IMR-90 (cell line): ENCODE measurements around the gene TPO. TPM values are rescaled to one million over a fixed set of nuclear protein-coding genes. Genes with fewer than 3 reads are reported as not detected.

Source experiments
- ATAC-seq: fragments of 200-7000 bp; cut with Tn5 transposase; 2 replicates; pipeline ENCODE4 v1.9.1; 2020; ENCODE audit warnings: low read depth, mild to moderate bottlenecking, moderate library complexity
- BruUV-seq: library from RNA; stranded (reverse); fragments of 400-500 nt; replicated peaks from 2 replicates; lab custom pipeline; 2021; lab: Mats Ljungman, UMichigan
- CTCF ChIA-PET: fragments of 300-600 bp; formaldehyde crosslinking; extraction: SDS; loops from one replicate; lab custom pipeline; 2021; ENCODE audit warnings: antibody characterized with exemption; lab: Yijun Ruan, JAX
- POLR2A ChIA-PET: fragments of 300-600 bp; sonication (Branson Sonifier 250); formaldehyde crosslinking; loops from one replicate; lab custom pipeline; 2022; ENCODE audit warnings: antibody characterized with exemption; ENCODE audit not compliant: unreplicated experiment; lab: Charles Lee
- DNase-seq: peaks from one replicate; pipeline ENCODE4 v3.0.0; 2013
- H2AFZ ChIP-seq: replicated peaks from 2 replicates; pipeline ENCODE3; 2013; ENCODE audit warnings: low read length, mild to moderate bottlenecking; ENCODE audit not compliant: poor library complexity
- H2AK5ac ChIP-seq: 2 replicates; pipeline ENCODE4 v1.6.1; 2013; ENCODE audit warnings: low read depth, low read length, inconsistent platforms
- H2AK9ac ChIP-seq: replicated peaks from 2 replicates; pipeline ENCODE3; 2013; ENCODE audit warnings: mild to moderate bottlenecking, low read depth, low read length, moderate library complexity; ENCODE audit not compliant: poor library complexity
- H2BK120ac ChIP-seq: 2 replicates; pipeline ENCODE4 v1.6.1; 2013; ENCODE audit warnings: low read depth, low read length, inconsistent platforms
- H2BK15ac ChIP-seq: 3 replicates; pipeline ENCODE4 v1.6.1; 2013; ENCODE audit warnings: low read depth, low read length, inconsistent platforms
- H2BK20ac ChIP-seq: 2 replicates; pipeline ENCODE4 v1.6.1; 2013; ENCODE audit warnings: low read depth, mild to moderate bottlenecking, inconsistent platforms, low read length, moderate library complexity
- H2BK5ac ChIP-seq: 2 replicates; pipeline ENCODE4 v1.6.1; 2013; ENCODE audit warnings: mild to moderate bottlenecking, low read depth, low read length, inconsistent platforms; ENCODE audit not compliant: poor library complexity, severe bottlenecking
- H3K14ac ChIP-seq: replicated peaks from 2 replicates; pipeline ENCODE4 v1.6.1; 2013; ENCODE audit warnings: low read depth, low read length, inconsistent platforms
- H3K18ac ChIP-seq: 2 replicates; pipeline ENCODE4 v1.6.1; 2013; ENCODE audit warnings: low read depth, low read length, control low read depth
- H3K23ac ChIP-seq: 2 replicates; pipeline ENCODE4 v1.6.1; 2013; ENCODE audit warnings: low read depth, low read length, inconsistent platforms
- H3K27ac ChIP-seq: 2 replicates; pipeline ENCODE4 v1.5.1; 2013; ENCODE audit warnings: mild to moderate bottlenecking, control low read depth, low read length; ENCODE audit not compliant: insufficient read depth
- H3K27me3 ChIP-seq: 2 replicates; pipeline ENCODE4 v1.6.1; 2013; ENCODE audit warnings: low read length; ENCODE audit not compliant: control insufficient read depth, insufficient read depth
- H3K36me3 ChIP-seq: 2 replicates; pipeline ENCODE4 v1.6.1; 2013; ENCODE audit warnings: low read length, mixed read lengths; ENCODE audit not compliant: control insufficient read depth, insufficient read depth
- H3K4ac ChIP-seq: 2 replicates; pipeline ENCODE4 v1.6.1; 2013; ENCODE audit warnings: low read depth, low read length, inconsistent platforms
- H3K4me1 ChIP-seq: 2 replicates; pipeline ENCODE4 v1.6.1; 2013; ENCODE audit warnings: low read length, mixed read lengths; ENCODE audit not compliant: control insufficient read depth, insufficient read depth
- H3K4me2 ChIP-seq: 2 replicates; pipeline ENCODE4 v1.6.1; 2013; ENCODE audit warnings: low read depth, mild to moderate bottlenecking, control low read depth, low read length, moderate library complexity
- H3K4me3 ChIP-seq: 2 replicates; pipeline ENCODE4 v1.5.1; 2013; ENCODE audit warnings: low read depth, mild to moderate bottlenecking, control low read depth, low read length, moderate library complexity; ENCODE audit not compliant: insufficient read depth
- H3K56ac ChIP-seq: 2 replicates; pipeline ENCODE4 v1.6.1; 2013; ENCODE audit warnings: low read length, inconsistent platforms; ENCODE audit not compliant: insufficient read depth; ENCODE audit errors: extremely low read depth
- H3K79me1 ChIP-seq, 2 experiments: 2 replicates each; pipeline ENCODE4 v1.6.1; 2013; ENCODE audit warnings: low read length in 2 of 2, inconsistent platforms in 1 of 2, low read depth in 1 of 2
- H3K9ac ChIP-seq: 2 replicates; pipeline ENCODE4 v1.6.1; 2013; ENCODE audit warnings: low read depth, low read length, control low read depth
- H3K9me1 ChIP-seq: 2 replicates; pipeline ENCODE4 v1.6.1; 2013; ENCODE audit warnings: low read length, inconsistent platforms; ENCODE audit not compliant: insufficient read depth
- H3K9me3 ChIP-seq: 2 replicates; pipeline ENCODE4 v1.6.1; 2013; ENCODE audit warnings: low read length; ENCODE audit not compliant: control insufficient read depth, insufficient read depth
- H4K20me1 ChIP-seq: 2 replicates; pipeline ENCODE4 v1.6.1; 2013; ENCODE audit warnings: low read length, inconsistent platforms; ENCODE audit not compliant: insufficient read depth
- H4K5ac ChIP-seq: 2 replicates; pipeline ENCODE4 v1.6.1; 2013; ENCODE audit warnings: mild to moderate bottlenecking, low read depth, low read length, control low read depth
- H4K8ac ChIP-seq, 2 experiments: 2 replicates each; pipeline ENCODE4 v1.6.1; 2013; ENCODE audit warnings: low read depth in 2 of 2, low read length in 2 of 2, control low read depth in 1 of 2, inconsistent platforms in 1 of 2
- H4K91ac ChIP-seq: 2 replicates; pipeline ENCODE4 v1.6.1; 2013; ENCODE audit warnings: low read depth, low read length, inconsistent platforms; ENCODE audit not compliant: insufficient read depth
- BHLHE40 ChIP-seq: fragments of 150-350 bp; IDR thresholded peaks from 2 replicates; pipeline ENCODE4 v1.6.1; 2016; ENCODE audit warnings: mild to moderate bottlenecking, low read depth, low read length
- CEBPB ChIP-seq: IDR thresholded peaks from 2 replicates; pipeline ENCODE4 v1.6.1; 2012; ENCODE audit warnings: low read depth, low read length, improper control_type of control experiment
- CHD1 ChIP-seq: IDR thresholded peaks from 2 replicates; pipeline ENCODE4 v1.6.1; 2012; ENCODE audit warnings: low read depth, low read length, improper control_type of control experiment
- FOS ChIP-seq: fragments of 150-350 bp; IDR thresholded peaks from 2 replicates; pipeline ENCODE4 v1.6.1; 2016; ENCODE audit warnings: low read depth, low read length
- MAFK ChIP-seq: IDR thresholded peaks from 2 replicates; pipeline ENCODE4 v1.6.1; 2012; ENCODE audit warnings: low read depth, low read length, improper control_type of control experiment
- MAZ ChIP-seq: IDR thresholded peaks from 2 replicates; pipeline ENCODE4 v1.6.1; 2012; ENCODE audit warnings: low read depth, mild to moderate bottlenecking, low read length, improper control_type of control experiment, moderate library complexity, borderline replicate concordance
- MXI1 ChIP-seq: IDR thresholded peaks from 2 replicates; pipeline ENCODE4 v1.6.1; 2012; ENCODE audit warnings: low read depth, mild to moderate bottlenecking, low read length, moderate library complexity, borderline replicate concordance
- NFE2L2 ChIP-seq: fragments of 150-350 bp; IDR thresholded peaks from 2 replicates; pipeline ENCODE4 v1.6.1; 2016; ENCODE audit warnings: low read depth, mild to moderate bottlenecking, low read length
- POLR2A ChIP-seq: IDR thresholded peaks from 2 replicates; pipeline ENCODE4 v1.6.1; 2012; ENCODE audit warnings: mild to moderate bottlenecking, low read depth, low read length
- RAD21 ChIP-seq: IDR thresholded peaks from 2 replicates; pipeline ENCODE4 v1.6.1; 2012; ENCODE audit warnings: low read length, improper control_type of control experiment
- RCOR1 ChIP-seq: IDR thresholded peaks from 2 replicates; pipeline ENCODE4 v1.6.1; 2012; ENCODE audit warnings: mild to moderate bottlenecking, low read length, improper control_type of control experiment; ENCODE audit not compliant: insufficient replicate concordance
- RFX5 ChIP-seq: IDR thresholded peaks from 2 replicates; pipeline ENCODE4 v1.8.0; 2012; ENCODE audit warnings: low read depth, mild to moderate bottlenecking, low read length, moderate library complexity
- SMC3 ChIP-seq: fragments of 150-350 bp; IDR thresholded peaks from 2 replicates; pipeline ENCODE4 v1.6.1; 2016; ENCODE audit warnings: low read depth, mild to moderate bottlenecking, antibody characterized with exemption, low read length, moderate library complexity
- WGBS, 2 experiments: methylation state at CpG; one replicate each; pipeline versions ENCODE4 v1.1.5 to v1.1.7; 2013; ENCODE audit warnings: missing lambda C conversion rate in 2 of 2; ENCODE audit not compliant: insufficient read length in 1 of 2; ENCODE audit errors: extremely low coverage in 2 of 2; 5-methylcytosine and 5-hydroxymethylcytosine counted together
- dilution Hi-C: fragments of 300-500 bp; cut with HindIII; formaldehyde crosslinking; loops from one replicate; pipeline ENCODE4 v1.14.3; 2018; ENCODE audit warnings: low sequenced_read_pairs; ENCODE audit not compliant: unreplicated experiment
- in situ Hi-C: fragments of 300-500 bp; cut with MboI; formaldehyde crosslinking; loops from 3 replicates; pipeline ENCODE4 v1.14.3; 2019; ENCODE audit warnings: low sequenced_read_pairs, inconsistent platforms, mixed read lengths
- intact Hi-C: fragments of 100-400 bp; cut with micrococcal nuclease; formaldehyde crosslinking; loops from 2 replicates; pipeline ENCODE4 v1.10.0; 2022
- polyA plus RNA-seq, 3 experiments: library from polyadenylated mRNA; depleted of rRNA; stranded (reverse); fragments of >200 nt; gene quantifications; 2 replicates each; pipeline ENCODE4 v1.2.3, GENCODE V29; 2012; ENCODE audit warnings: low replicate concordance in 1 of 3
- total RNA-seq: library from RNA; depleted of rRNA; stranded (reverse); fragments of >200 nt; gene quantifications from 2 replicates; pipeline ENCODE4 v1.2.3, GENCODE V29; 2012
- TF ChIP-seq, protein P1 (sequence below): fragments of 150-350 bp; IDR thresholded peaks from 2 replicates; pipeline ENCODE4 v1.6.1; 2017; ENCODE audit warnings: mild to moderate bottlenecking, antibody characterized with exemption, low read length, low read depth
- TF ChIP-seq, protein P2 (sequence below): conservative IDR thresholded peaks from 2 replicates; pipeline ENCODE4 v1.5.1; 2012; ENCODE audit warnings: mild to moderate bottlenecking, low read depth, low read length, improper control_type of control experiment
- TF ChIP-seq, protein P3 (sequence below): fragments of 150-350 bp; IDR thresholded peaks from 2 replicates; pipeline ENCODE4 v1.6.1; 2016; ENCODE audit warnings: low read depth, mild to moderate bottlenecking, low read length, moderate library complexity, borderline replicate concordance

Gene TPO
- total and polyA plus RNA-seq, 2 of the 4 experiments (the other 2 are of a cell fraction), result not detected

DNA sequence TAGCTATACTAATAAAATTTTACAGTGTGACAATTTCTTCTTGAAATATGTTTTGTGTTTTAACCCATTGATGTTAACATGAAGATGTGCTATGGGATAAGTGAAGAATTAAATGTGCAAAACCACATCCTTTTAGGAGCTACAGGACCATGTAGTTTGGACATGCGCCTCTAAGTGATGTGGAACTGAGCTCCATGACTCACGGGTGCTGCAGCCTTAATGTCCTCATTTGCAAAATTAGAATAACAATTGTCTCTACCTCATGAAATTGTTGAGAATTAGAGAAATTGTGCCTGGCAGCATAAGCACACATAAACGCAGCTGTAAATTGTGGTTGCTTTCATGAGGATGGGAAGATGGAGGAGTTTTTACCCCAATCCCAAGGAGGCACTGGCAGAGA, 31.6 kb upstream of the TPO start:
- WGBS, 2 experiments, result no CpG with 5 or more reads among the region's 3 CpGs
- H3K27ac ChIP-seq, result no peak overlapping the region
- no peak overlapping the region for H4K8ac ChIP-seq
- dilution Hi-C loops, result no loop called here
- ChIA-PET CTCF (no interaction called here), POLR2A (no interaction called here)
- no peak overlapping the region for H2BK15ac ChIP-seq
- no peak overlapping the region for H3K4me2 ChIP-seq
- H3K9me1 ChIP-seq, result no peaks in the 10 kb centered on the region
- H3K56ac ChIP-seq, result no peak overlapping the region
- no peak overlapping the region for H3K4me3 ChIP-seq
- no peak overlapping the region for H3K4ac ChIP-seq
- H3K14ac ChIP-seq, result no peak overlapping the region
- intact Hi-C loops, result no loop called here
- no peak overlapping the region for H2AFZ ChIP-seq
- no peak overlapping the region for H3K18ac ChIP-seq
- no peak for ATAC-seq
- no peak for DNase-seq
- H3K4me1 ChIP-seq, result no peaks in the 10 kb centered on the region
- no peak overlapping the region for H2BK120ac ChIP-seq
- no peaks in the 10 kb centered on the region for H4K20me1 ChIP-seq
- H4K5ac ChIP-seq, result no peak overlapping the region
- H3K27me3 ChIP-seq, result no peaks in the 10 kb centered on the region
- no peak overlapping the region for H3K9ac ChIP-seq
- no peak overlapping the region for H4K91ac ChIP-seq
- H3K23ac ChIP-seq, result no peak overlapping the region
- no TSS peak for BruUV-seq
- H2AK5ac ChIP-seq, result no peak overlapping the region
- TF ChIP-seq, protein P1, sequence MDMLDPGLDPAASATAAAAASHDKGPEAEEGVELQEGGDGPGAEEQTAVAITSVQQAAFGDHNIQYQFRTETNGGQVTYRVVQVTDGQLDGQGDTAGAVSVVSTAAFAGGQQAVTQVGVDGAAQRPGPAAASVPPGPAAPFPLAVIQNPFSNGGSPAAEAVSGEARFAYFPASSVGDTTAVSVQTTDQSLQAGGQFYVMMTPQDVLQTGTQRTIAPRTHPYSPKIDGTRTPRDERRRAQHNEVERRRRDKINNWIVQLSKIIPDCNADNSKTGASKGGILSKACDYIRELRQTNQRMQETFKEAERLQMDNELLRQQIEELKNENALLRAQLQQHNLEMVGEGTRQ, result no peak
- TF ChIP-seq MAFK, result no peak
- TF ChIP-seq RCOR1, result no peak
- TF ChIP-seq NFE2L2, result no peak
- TF ChIP-seq, protein P2, sequence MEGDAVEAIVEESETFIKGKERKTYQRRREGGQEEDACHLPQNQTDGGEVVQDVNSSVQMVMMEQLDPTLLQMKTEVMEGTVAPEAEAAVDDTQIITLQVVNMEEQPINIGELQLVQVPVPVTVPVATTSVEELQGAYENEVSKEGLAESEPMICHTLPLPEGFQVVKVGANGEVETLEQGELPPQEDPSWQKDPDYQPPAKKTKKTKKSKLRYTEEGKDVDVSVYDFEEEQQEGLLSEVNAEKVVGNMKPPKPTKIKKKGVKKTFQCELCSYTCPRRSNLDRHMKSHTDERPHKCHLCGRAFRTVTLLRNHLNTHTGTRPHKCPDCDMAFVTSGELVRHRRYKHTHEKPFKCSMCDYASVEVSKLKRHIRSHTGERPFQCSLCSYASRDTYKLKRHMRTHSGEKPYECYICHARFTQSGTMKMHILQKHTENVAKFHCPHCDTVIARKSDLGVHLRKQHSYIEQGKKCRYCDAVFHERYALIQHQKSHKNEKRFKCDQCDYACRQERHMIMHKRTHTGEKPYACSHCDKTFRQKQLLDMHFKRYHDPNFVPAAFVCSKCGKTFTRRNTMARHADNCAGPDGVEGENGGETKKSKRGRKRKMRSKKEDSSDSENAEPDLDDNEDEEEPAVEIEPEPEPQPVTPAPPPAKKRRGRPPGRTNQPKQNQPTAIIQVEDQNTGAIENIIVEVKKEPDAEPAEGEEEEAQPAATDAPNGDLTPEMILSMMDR, result no peak
- no peak for TF ChIP-seq MAZ
- TF ChIP-seq CHD1, result no peak
- no peak for TF ChIP-seq RAD21
- no peak for TF ChIP-seq BHLHE40
- TF ChIP-seq FOS, result no peak
- no peak for TF ChIP-seq RFX5
- no peak for TF ChIP-seq POLR2A
- no peak for TF ChIP-seq MXI1
- TF ChIP-seq CEBPB, result no peak
- TF ChIP-seq, protein P3, sequence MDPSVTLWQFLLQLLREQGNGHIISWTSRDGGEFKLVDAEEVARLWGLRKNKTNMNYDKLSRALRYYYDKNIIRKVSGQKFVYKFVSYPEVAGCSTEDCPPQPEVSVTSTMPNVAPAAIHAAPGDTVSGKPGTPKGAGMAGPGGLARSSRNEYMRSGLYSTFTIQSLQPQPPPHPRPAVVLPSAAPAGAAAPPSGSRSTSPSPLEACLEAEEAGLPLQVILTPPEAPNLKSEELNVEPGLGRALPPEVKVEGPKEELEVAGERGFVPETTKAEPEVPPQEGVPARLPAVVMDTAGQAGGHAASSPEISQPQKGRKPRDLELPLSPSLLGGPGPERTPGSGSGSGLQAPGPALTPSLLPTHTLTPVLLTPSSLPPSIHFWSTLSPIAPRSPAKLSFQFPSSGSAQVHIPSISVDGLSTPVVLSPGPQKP, result no peak
- no peak for TF ChIP-seq SMC3
- no peak overlapping the region for H2BK5ac ChIP-seq
- no peaks in the 10 kb centered on the region for H3K79me1 ChIP-seq
- in situ Hi-C loops, result no loop called here
- H3K36me3 ChIP-seq, result no peaks in the 10 kb centered on the region
- peaks cover 17% of the 10 kb centered on the region for H3K9me3 ChIP-seq
- H2AK9ac ChIP-seq, result no peak overlapping the region
- no peak overlapping the region for H2BK20ac ChIP-seq
